Calu3 (cell line): Measurements from ENCODE around the gene BHLHA9. TPM values are rescaled to one million over a fixed set of nuclear protein-coding genes. Genes with fewer than 3 reads are reported as not detected.

ENCODE experiments used
- BruUV-seq: library from RNA; stranded (reverse); fragments of 400-500 nt; replicated peaks from 2 replicates; lab custom pipeline; 2021; lab: Mats Ljungman, UMichigan
- CTCF ChIA-PET: fragments of 300-600 bp; sonication (Branson Sonifier 250); formaldehyde crosslinking; loops from one replicate; lab custom pipeline; 2022; ENCODE audit warnings: antibody characterized with exemption; lab: Charles Lee
- DNase-seq: peaks from one replicate; pipeline ENCODE4 v3.0.0; 2022
- H3K27ac Mint-ChIP-seq: one replicate; pipeline ENCODE4 v1.8.0; 2022; ENCODE audit warnings: mixed read lengths; ENCODE audit not compliant: unreplicated experiment
- H3K27me3 Mint-ChIP-seq: one replicate; pipeline ENCODE4 v1.8.0; 2022; ENCODE audit warnings: mixed read lengths; ENCODE audit not compliant: unreplicated experiment
- H3K36me3 Mint-ChIP-seq: one replicate; pipeline ENCODE4 v1.8.0; 2022; ENCODE audit warnings: mild to moderate bottlenecking, moderate library complexity, mixed read lengths; ENCODE audit not compliant: insufficient read depth, unreplicated experiment
- H3K4me1 Mint-ChIP-seq: one replicate; pipeline ENCODE4 v1.8.0; 2022; ENCODE audit warnings: mild to moderate bottlenecking, low read depth, mixed read lengths; ENCODE audit not compliant: unreplicated experiment
- H3K4me3 Mint-ChIP-seq: one replicate; pipeline ENCODE4 v1.8.0; 2022; ENCODE audit warnings: mild to moderate bottlenecking, low read depth, moderate library complexity, mixed read lengths; ENCODE audit not compliant: unreplicated experiment
- H3K9me3 Mint-ChIP-seq: one replicate; pipeline ENCODE4 v1.8.0; 2022; ENCODE audit warnings: low read depth, mixed read lengths; ENCODE audit not compliant: unreplicated experiment
- intact Hi-C: fragments of 100-400 bp; cut with micrococcal nuclease; formaldehyde crosslinking; loops from one replicate; pipeline ENCODE4 v1.10.0; 2022; ENCODE audit not compliant: unreplicated experiment
- total RNA-seq: library from RNA; stranded (reverse); gene quantifications from 2 replicates; pipeline ENCODE4 v1.2.3, GENCODE V29; 2022
- TF ChIP-seq, protein P1 (sequence below): fragments of 200-600 bp; IDR thresholded peaks from one replicate; pipeline ENCODE4 v1.8.0; 2022; ENCODE audit warnings: antibody characterized with exemption; ENCODE audit not compliant: unreplicated experiment

BHLHA9 gene
- total RNA-seq, 1 experiment from 2014 or later = not detected

DNA sequence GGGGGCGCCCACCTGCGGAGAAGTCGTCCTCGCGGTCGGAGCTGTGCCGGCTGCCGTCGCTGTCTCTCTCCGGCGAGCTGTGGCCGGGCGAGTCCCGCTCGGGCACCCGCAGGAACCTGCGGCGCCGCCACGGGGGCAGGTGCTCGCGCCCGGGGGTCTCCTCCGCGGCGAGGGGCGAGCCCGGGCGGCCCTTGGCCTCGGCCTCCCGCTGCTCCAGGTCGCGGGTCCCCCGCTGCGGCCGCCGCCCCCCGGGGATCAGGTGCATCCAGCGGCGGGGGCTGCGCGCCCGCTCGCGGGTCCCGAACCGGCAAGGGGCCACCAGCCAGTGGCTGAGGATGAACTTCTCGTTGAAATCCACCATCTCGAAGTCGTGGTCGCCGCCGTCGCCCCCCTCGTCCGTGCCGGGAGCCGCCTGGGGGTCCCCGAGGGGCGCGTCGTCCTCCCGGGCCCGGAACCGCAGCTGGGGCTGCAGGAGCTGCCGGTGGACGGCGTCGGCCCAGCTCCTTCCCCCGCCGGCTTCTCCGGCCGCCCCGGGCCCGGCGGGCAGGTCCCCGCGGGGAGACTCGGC is 41.4 kb upstream of the BHLHA9 start:
- intact Hi-C loops = no loop called here
- CTCF ChIA-PET = interaction anchor here (0.5 to 0.7 kb wide), 2 partner anchors 173 to 395 kb away, joined by 3 read pairs; no protein-coding TSS in a partner anchor
- Mint-ChIP-seq H3K9me3 (no peaks in the 10 kb centered on the region), H3K27me3 (peaks cover 58% of the 10 kb centered on the region), H3K4me3 (peak overlapping the region; percentile 83), H3K4me1 (peaks cover 24% of the 10 kb centered on the region), H3K36me3 (peaks cover 24% of the 10 kb centered on the region), H3K27ac (no peak overlapping the region)
- BruUV-seq = no TSS peak
- no peak for DNase-seq
- TF ChIP-seq, protein P1, sequence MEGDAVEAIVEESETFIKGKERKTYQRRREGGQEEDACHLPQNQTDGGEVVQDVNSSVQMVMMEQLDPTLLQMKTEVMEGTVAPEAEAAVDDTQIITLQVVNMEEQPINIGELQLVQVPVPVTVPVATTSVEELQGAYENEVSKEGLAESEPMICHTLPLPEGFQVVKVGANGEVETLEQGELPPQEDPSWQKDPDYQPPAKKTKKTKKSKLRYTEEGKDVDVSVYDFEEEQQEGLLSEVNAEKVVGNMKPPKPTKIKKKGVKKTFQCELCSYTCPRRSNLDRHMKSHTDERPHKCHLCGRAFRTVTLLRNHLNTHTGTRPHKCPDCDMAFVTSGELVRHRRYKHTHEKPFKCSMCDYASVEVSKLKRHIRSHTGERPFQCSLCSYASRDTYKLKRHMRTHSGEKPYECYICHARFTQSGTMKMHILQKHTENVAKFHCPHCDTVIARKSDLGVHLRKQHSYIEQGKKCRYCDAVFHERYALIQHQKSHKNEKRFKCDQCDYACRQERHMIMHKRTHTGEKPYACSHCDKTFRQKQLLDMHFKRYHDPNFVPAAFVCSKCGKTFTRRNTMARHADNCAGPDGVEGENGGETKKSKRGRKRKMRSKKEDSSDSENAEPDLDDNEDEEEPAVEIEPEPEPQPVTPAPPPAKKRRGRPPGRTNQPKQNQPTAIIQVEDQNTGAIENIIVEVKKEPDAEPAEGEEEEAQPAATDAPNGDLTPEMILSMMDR = no peak

DNA sequence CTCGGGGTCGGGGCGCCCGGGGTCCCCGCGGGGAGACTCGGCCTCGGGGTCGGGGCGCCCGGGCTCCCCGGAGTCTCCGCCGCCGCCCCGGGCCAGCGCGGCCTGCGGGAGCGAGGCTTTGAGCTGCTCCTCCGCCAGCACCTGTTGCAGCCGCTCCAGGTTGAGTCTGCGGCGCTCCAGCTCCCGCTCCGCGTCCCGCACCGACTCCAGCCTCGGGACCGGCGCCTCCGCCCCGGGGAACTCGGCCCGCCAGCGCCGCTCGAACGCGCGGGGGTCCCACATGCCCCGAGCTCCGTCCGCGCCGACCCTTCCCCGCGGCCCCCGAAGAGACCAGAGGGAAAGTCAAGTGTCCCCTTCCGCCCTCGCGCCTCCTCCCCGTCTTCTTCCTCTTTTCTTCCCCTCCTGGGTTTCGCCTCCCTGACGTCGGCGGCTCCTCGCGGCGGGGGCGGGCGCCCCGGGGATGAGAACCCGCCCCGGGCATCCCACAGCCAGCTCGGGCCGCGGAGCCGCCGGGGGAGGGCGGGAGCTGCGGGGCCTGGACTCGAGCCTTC is 40.8 kb upstream of the BHLHA9 start:
- TF ChIP-seq, protein P1 = no peak
- Mint-ChIP-seq H3K4me3 (peak overlapping the region; percentile 83), H3K36me3 (peaks cover 24% of the 10 kb centered on the region), H3K27me3 (peaks cover 64% of the 10 kb centered on the region), H3K9me3 (no peaks in the 10 kb centered on the region), H3K4me1 (peaks cover 24% of the 10 kb centered on the region), H3K27ac (no peak overlapping the region)
- peak; percentile 43 for DNase-seq
- intact Hi-C loops = no loop called here
- CTCF ChIA-PET = interaction anchor here (0.7 kb wide), 1 partner anchor 173 kb away, joined by 3 read pairs; no protein-coding TSS in a partner anchor
- no TSS peak for BruUV-seq

DNA sequence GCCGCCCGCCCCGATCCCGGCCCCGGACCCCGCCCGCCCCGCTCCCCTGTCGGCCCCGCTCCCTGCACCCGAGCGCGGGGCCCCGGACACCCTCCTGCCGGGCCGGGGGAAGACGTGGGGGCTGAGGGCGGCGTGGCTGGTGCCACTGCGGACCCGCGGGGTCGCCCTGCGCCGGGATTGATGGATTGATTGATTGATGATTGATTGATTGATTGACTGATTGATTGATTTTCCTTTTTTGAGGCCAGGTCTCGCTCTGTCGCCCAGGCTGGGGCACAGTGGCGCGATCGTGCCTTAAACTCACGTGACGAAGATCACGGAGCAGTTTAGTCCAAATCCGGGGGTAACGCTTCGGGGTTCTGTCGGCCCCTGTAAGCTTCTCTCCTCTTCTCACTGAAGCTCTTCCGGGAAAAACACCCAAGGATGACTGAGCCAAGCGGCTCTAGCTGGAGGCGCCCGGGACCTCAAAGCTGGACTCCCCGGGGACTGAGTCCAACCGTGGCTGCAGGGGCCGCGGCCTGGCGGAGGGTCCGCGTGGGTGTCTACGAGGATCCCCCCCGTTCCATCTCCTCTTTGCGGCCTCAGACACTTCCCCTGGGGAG is 40.2 kb upstream of the BHLHA9 start:
- peak overlapping the region; percentile 68 for H3K27ac Mint-ChIP-seq
- TF ChIP-seq, protein P1 = no peak
- intact Hi-C loops = no loop called here
- H3K9me3 Mint-ChIP-seq = no peaks in the 10 kb centered on the region
- no TSS peak for BruUV-seq
- CTCF ChIA-PET = no interaction called here
- peaks cover 24% of the 10 kb centered on the region for H3K36me3 Mint-ChIP-seq
- H3K4me1 Mint-ChIP-seq = peaks cover 24% of the 10 kb centered on the region
- DNase-seq = no peak
- H3K27me3 Mint-ChIP-seq = peaks cover 66% of the 10 kb centered on the region
- peak overlapping the region; percentile 83 for H3K4me3 Mint-ChIP-seq

DNA sequence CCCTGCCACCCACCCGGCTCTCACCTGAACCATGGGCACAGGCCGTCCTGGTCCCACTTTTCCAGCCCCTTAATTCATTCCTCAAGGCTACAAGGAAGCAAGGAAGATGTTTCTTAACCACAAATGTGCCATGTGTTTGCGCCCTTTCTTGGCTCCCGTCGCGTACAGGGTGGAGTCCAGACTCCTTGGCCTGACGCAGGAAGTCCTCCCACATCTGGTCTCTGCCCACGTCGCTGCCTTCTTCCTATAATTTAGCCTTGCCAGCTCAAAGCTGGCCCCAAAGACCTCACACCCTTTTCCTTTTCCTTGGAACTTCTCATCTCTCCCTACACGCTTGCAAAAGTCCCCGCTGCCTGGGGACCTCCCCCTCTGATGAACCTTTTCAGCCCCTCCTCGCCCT is 38.8 kb upstream of the BHLHA9 start:
- intact Hi-C loops = no loop called here
- CTCF ChIA-PET = no interaction called here
- Mint-ChIP-seq H3K36me3 (peaks cover 24% of the 10 kb centered on the region), H3K4me1 (peaks cover 24% of the 10 kb centered on the region), H3K27ac (peak overlapping the region; percentile 2), H3K27me3 (peaks cover 57% of the 10 kb centered on the region), H3K9me3 (no peaks in the 10 kb centered on the region), H3K4me3 (no peak overlapping the region)
- TF ChIP-seq, protein P1 = no peak
- no peak for DNase-seq
- no TSS peak for BruUV-seq
